ENCODE measurements around the gene FREM2.

FREM2 gene

GRCh38 chr13:38933786-38934185 is 246.9 kb downstream of the FREM2 start:
- no peaks in the 10 kb centered on the region for H3K4me1 ChIP-seq (ENCODE audit: control insufficient read depth, insufficient read depth, low read length, poor library complexity, severe bottlenecking)
- H3K4me3 ChIP-seq (ENCODE audit: extremely low read depth, insufficient read depth, low read length, poor library complexity, severe bottlenecking), result no peak overlapping the region
- H3K9me3 ChIP-seq (ENCODE audit: control insufficient read depth, low read length), result no peaks in the 10 kb centered on the region
- no peak overlapping the region for H3K27ac ChIP-seq (ENCODE audit: low read depth, low read length, severe bottlenecking)
- H3K36me3 ChIP-seq (ENCODE audit: control insufficient read depth, insufficient read depth, low read length), result no peaks in the 10 kb centered on the region

Data from mesodermal cell (in vitro differentiated cells).